Lower leg skin (tissue), 4 donors: ENCODE data around the gene MAP3K5. TPM values are rescaled to one million over a fixed set of nuclear protein-coding genes. Genes with fewer than 3 reads are reported as not detected.

Experiments used
- DNase-seq, 2 donors: peaks; one replicate each; pipeline ENCODE4 v3.0.0-alpha.2; 2019; ENCODE audit warnings: low spot score in 2 of 2
- H3K4me3 ChIP-seq: fragments of 200-600 bp; sonication (generic); 2 replicates; pipeline ENCODE4 v1.5.1; 2017; ENCODE audit warnings: mild to moderate bottlenecking, low read depth; ENCODE audit not compliant: poor library complexity, severe bottlenecking
- POLR2A ChIP-seq, 2 donors: fragments of 450-650 bp; IDR thresholded peaks; one replicate each; pipeline ENCODE4 v1.6.1; 2016 to 2017; ENCODE audit warnings: antibody characterized with exemption in 2 of 2, mild to moderate bottlenecking in 1 of 2, moderate library complexity in 1 of 2
- WGBS, 2 donors: methylation state at CpG; one replicate each; pipeline ENCODE4 v1.1.5; 2018; 5-methylcytosine and 5-hydroxymethylcytosine counted together
- intact Hi-C: fragments of 100-400 bp; cut with DNase I; formaldehyde crosslinking; loops from one replicate; pipeline ENCODE4 v1.15.0; 2023; ENCODE audit warnings: low total_unique reads
- total RNA-seq, 4 donors: library from RNA; depleted of rRNA; stranded (reverse); fragments of >200 nt; gene quantifications; one replicate each; pipeline ENCODE4 v1.1.0, GENCODE V29; 2016
- TF ChIP-seq, protein P1 (sequence below), 3 donors: fragments of 450-650 bp; IDR thresholded peaks; one replicate each; pipeline ENCODE4 v1.5.1; 2016; ENCODE audit warnings: antibody characterized with exemption in 3 of 3, mild to moderate bottlenecking in 3 of 3, moderate library complexity in 2 of 3

MAP3K5 gene
- total RNA-seq, 4 donors from 2014 or later, result 18.9 to 35.2 (median 27.0) TPM

DNA sequence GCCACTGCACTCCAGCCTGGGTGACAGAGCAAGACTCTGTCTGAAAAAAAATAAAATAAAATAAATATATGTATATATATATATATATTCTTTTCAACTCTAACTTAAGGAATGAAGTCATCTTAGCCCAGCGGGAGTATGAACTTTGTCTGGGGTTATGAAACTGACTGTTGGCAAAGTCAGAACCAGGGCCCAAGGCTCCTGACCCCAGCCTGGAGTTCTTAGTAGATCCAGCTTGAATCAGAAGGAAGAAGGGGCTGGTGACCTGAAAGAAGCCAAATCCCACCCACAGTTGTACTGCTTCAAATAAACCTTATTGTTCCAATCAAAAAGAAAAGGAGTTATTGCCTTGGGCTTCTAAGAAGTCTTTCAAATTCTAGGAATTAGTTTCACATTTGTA, 158.9 kb downstream of the MAP3K5 start:
- 74 to 76% methylated on average over 1 of the region's 1 CpG for WGBS, 2 donors
- intact Hi-C loops, result no loop called here
- no peak for DNase-seq
- H3K4me3 ChIP-seq, result no peak overlapping the region
- TF ChIP-seq POLR2A (IDR thresholded peaks at IDR 0.05), result no peak
- TF ChIP-seq, protein P1, sequence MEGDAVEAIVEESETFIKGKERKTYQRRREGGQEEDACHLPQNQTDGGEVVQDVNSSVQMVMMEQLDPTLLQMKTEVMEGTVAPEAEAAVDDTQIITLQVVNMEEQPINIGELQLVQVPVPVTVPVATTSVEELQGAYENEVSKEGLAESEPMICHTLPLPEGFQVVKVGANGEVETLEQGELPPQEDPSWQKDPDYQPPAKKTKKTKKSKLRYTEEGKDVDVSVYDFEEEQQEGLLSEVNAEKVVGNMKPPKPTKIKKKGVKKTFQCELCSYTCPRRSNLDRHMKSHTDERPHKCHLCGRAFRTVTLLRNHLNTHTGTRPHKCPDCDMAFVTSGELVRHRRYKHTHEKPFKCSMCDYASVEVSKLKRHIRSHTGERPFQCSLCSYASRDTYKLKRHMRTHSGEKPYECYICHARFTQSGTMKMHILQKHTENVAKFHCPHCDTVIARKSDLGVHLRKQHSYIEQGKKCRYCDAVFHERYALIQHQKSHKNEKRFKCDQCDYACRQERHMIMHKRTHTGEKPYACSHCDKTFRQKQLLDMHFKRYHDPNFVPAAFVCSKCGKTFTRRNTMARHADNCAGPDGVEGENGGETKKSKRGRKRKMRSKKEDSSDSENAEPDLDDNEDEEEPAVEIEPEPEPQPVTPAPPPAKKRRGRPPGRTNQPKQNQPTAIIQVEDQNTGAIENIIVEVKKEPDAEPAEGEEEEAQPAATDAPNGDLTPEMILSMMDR (IDR thresholded peaks at IDR 0.05), result no peak

GRCh38 chr6:136628996-136629395, 163.3 kb downstream of the MAP3K5 start:
- intact Hi-C loops, result no loop called here
- no peak for DNase-seq
- WGBS, 2 donors, result 92 to 97% methylated on average over 5 of the region's 5 CpGs
- TF ChIP-seq POLR2A (IDR thresholded peaks at IDR 0.05), result no peak
- TF ChIP-seq, protein P1 (IDR thresholded peaks at IDR 0.05), result no peak
- H3K4me3 ChIP-seq, result no peak overlapping the region

DNA sequence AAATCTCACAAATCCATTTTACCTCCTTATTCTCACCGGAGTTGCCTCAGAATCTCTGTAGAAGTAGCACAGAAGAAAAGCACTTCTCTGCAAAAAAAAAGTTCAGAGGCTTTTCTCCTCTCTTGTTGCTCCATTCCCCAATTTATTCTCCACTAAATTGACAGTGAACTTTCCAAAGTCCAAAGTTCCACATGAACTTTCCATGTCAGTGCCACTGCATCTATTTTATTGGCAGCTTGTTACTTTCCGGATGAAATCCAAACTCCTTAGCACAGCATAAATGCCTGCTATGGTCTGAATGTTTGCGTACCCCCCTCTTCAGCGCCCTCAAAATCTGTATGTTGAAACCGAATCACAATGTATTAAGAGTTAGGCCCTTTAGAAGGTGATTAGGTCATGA, 165.1 kb downstream of the MAP3K5 start:
- DNase-seq, result no peak
- intact Hi-C loops, result no loop called here
- no peak for TF ChIP-seq POLR2A (IDR thresholded peaks at IDR 0.05)
- TF ChIP-seq, protein P1 (IDR thresholded peaks at IDR 0.05), result no peak
- WGBS, 2 donors, result 95 to 98% methylated on average over 5 of the region's 5 CpGs
- H3K4me3 ChIP-seq, result no peak overlapping the region

DNA sequence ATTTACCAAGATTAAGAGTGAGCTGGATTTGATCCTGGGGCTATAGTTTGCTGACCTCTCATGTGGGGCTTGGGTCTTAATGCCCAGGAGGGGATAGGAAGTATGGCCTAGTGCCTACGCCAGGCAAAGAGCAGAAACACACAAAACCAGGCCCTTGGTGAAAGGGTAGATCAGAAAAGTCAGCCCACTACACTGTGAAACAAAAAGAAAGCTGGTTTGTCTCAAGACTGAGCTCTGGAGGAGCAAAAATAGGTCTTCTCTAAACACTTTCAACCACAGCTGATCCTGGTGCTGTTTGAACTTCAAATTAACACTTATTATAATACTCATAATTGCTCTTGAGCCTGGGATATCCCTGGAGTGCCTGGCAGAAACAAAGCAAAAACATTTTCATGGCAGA, 167.0 kb downstream of the MAP3K5 start:
- WGBS, 2 donors, result 94 to 100% methylated on average over 1 of the region's 1 CpG

GRCh38 chr6:136624347-136624746, 167.9 kb downstream of the MAP3K5 start:
- no peak for TF ChIP-seq POLR2A (IDR thresholded peaks at IDR 0.05)
- TF ChIP-seq, protein P1 (IDR thresholded peaks at IDR 0.05), result no peak
- intact Hi-C loops, result no loop called here
- no peak for DNase-seq
- H3K4me3 ChIP-seq, result no peak overlapping the region

More for the DNA sequence above, 167.0 kb downstream of the MAP3K5 start:
- no peak for DNase-seq
- intact Hi-C loops, result no loop called here
- no peak overlapping the region for H3K4me3 ChIP-seq
- no peak for TF ChIP-seq POLR2A (IDR thresholded peaks at IDR 0.05)
- TF ChIP-seq, protein P1 (IDR thresholded peaks at IDR 0.05), result no peak

- WGBS, 2 donors, result 85 to 95% methylated on average over 2 of the region's 2 CpGs
- intact Hi-C loops, result no loop called here
- TF ChIP-seq, protein P1 (IDR thresholded peaks at IDR 0.05), result no peak
- TF ChIP-seq POLR2A (IDR thresholded peaks at IDR 0.05), result no peak
Measured at GRCh38 chr6:136618086-136618485, 174.2 kb downstream of the MAP3K5 start.

More at GRCh38 chr6:136618086-136618485, 174.2 kb downstream of the MAP3K5 start:
- no peak for DNase-seq
- no peak overlapping the region for H3K4me3 ChIP-seq
